Liver (tissue), 3 donors: ENCODE data around the gene CMC2.

Experiments
- FOXA1 ChIP-seq: IDR thresholded peaks from 2 replicates; pipeline ENCODE4 v1.6.1; 2016; ENCODE audit warnings: antibody characterized with exemption
- JUND ChIP-seq, 2 donors: IDR thresholded peaks; 2 replicates each; pipeline ENCODE4 v1.6.1; 2016; ENCODE audit warnings: antibody characterized with exemption in 2 of 2
- NR2F2 ChIP-seq: IDR thresholded peaks from 2 replicates; pipeline ENCODE4 v1.6.1; 2016; ENCODE audit warnings: antibody characterized with exemption
- RAD21 ChIP-seq, 2 donors: IDR thresholded peaks; 2 replicates each; pipeline ENCODE4 v1.6.1; 2016; ENCODE audit warnings: antibody characterized with exemption in 2 of 2, mild to moderate bottlenecking in 2 of 2
- TF ChIP-seq, protein P1 (sequence below): fragments of 150-350 bp; IDR thresholded peaks from 2 replicates; pipeline ENCODE4 v1.5.1; 2017; ENCODE audit warnings: improper control_type of control experiment, low read depth, low read length; ENCODE audit not compliant: missing input control
- TF ChIP-seq, protein P2 (sequence below): IDR thresholded peaks from 2 replicates; pipeline ENCODE4 v1.6.1; 2016; ENCODE audit warnings: antibody characterized with exemption, mild to moderate bottlenecking
- TF ChIP-seq, protein P3 (sequence below): IDR thresholded peaks from 2 replicates; pipeline ENCODE4 v1.6.1; 2016; ENCODE audit warnings: antibody characterized with exemption
- donor health status: healthy.
- donor health status: healthy.

DNA sequence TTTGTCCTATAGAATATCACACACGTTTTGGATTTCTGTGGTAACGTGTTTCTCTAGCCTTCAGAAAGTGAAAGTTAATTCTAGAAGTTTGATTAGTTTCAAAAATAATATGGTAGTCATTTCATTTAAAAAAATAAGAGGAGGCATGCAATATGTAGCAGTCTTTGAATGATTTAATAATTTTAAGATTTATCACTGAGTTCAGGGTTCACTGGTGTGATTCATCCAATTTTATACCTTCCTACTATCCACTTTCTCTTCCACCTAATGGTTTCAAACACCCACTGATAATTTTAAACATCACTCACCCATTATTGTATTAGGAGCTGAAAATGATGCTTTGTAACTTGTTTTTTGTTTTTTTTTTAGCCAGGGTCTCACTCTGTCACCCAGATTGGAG lies 42.3 kb downstream of the CMC2 start:
- TF ChIP-seq, protein P1, sequence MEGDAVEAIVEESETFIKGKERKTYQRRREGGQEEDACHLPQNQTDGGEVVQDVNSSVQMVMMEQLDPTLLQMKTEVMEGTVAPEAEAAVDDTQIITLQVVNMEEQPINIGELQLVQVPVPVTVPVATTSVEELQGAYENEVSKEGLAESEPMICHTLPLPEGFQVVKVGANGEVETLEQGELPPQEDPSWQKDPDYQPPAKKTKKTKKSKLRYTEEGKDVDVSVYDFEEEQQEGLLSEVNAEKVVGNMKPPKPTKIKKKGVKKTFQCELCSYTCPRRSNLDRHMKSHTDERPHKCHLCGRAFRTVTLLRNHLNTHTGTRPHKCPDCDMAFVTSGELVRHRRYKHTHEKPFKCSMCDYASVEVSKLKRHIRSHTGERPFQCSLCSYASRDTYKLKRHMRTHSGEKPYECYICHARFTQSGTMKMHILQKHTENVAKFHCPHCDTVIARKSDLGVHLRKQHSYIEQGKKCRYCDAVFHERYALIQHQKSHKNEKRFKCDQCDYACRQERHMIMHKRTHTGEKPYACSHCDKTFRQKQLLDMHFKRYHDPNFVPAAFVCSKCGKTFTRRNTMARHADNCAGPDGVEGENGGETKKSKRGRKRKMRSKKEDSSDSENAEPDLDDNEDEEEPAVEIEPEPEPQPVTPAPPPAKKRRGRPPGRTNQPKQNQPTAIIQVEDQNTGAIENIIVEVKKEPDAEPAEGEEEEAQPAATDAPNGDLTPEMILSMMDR: no peak
- TF ChIP-seq, protein P2, sequence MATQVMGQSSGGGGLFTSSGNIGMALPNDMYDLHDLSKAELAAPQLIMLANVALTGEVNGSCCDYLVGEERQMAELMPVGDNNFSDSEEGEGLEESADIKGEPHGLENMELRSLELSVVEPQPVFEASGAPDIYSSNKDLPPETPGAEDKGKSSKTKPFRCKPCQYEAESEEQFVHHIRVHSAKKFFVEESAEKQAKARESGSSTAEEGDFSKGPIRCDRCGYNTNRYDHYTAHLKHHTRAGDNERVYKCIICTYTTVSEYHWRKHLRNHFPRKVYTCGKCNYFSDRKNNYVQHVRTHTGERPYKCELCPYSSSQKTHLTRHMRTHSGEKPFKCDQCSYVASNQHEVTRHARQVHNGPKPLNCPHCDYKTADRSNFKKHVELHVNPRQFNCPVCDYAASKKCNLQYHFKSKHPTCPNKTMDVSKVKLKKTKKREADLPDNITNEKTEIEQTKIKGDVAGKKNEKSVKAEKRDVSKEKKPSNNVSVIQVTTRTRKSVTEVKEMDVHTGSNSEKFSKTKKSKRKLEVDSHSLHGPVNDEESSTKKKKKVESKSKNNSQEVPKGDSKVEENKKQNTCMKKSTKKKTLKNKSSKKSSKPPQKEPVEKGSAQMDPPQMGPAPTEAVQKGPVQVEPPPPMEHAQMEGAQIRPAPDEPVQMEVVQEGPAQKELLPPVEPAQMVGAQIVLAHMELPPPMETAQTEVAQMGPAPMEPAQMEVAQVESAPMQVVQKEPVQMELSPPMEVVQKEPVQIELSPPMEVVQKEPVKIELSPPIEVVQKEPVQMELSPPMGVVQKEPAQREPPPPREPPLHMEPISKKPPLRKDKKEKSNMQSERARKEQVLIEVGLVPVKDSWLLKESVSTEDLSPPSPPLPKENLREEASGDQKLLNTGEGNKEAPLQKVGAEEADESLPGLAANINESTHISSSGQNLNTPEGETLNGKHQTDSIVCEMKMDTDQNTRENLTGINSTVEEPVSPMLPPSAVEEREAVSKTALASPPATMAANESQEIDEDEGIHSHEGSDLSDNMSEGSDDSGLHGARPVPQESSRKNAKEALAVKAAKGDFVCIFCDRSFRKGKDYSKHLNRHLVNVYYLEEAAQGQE: no peak
- TF ChIP-seq NR2F2 (no peak), RAD21 (IDR thresholded peaks at IDR 0.05) (no peak), JUND (IDR thresholded peaks at IDR 0.05) (no peak), FOXA1 (no peak)
- TF ChIP-seq, protein P3, sequence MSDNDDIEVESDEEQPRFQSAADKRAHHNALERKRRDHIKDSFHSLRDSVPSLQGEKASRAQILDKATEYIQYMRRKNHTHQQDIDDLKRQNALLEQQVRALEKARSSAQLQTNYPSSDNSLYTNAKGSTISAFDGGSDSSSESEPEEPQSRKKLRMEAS: no peak
